CD4-positive, alpha-beta T cell treated with Interleukin-10 for 1 hour (primary cell): ENCODE data around the gene LRRC28.

Source experiments
- DNase-seq: peaks from one replicate; pipeline ENCODE4 v3.0.0-alpha.2; 2020

The LRRC28 gene

GRCh38 chr15:99424978-99425656, 173.8 kb downstream of the LRRC28 start:
- peak; percentile 42 for DNase-seq

- DNase-seq, result no peak
Observed at GRCh38 chr15:99425657-99426301, 174.5 kb downstream of the LRRC28 start.

GRCh38 chr15:99426431-99427105, 175.3 kb downstream of the LRRC28 start:
- no peak for DNase-seq

GRCh38 chr15:99427210-99427609, 175.9 kb downstream of the LRRC28 start:
- DNase-seq, result no peak

GRCh38 chr15:99427668-99428361, 176.5 kb downstream of the LRRC28 start:
- no peak for DNase-seq

- DNase-seq, result no peak
Observed at GRCh38 chr15:99429681-99430081, 178.4 kb downstream of the LRRC28 start.

- no peak for DNase-seq
Observed at GRCh38 chr15:99430881-99431401, 179.7 kb downstream of the LRRC28 start.

- no peak for DNase-seq
Observed at GRCh38 chr15:99431661-99432091, 180.4 kb downstream of the LRRC28 start.

- DNase-seq, result no peak
Observed at GRCh38 chr15:99432271-99433025, 181.2 kb downstream of the LRRC28 start.

GRCh38 chr15:99433026-99433756, 181.9 kb downstream of the LRRC28 start:
- DNase-seq, result peak; percentile 21

GRCh38 chr15:99433757-99434450, 182.6 kb downstream of the LRRC28 start:
- DNase-seq, result no peak

GRCh38 chr15:99434506-99435112, 183.3 kb downstream of the LRRC28 start:
- no peak for DNase-seq

- DNase-seq, result no peak
Observed at GRCh38 chr15:99435113-99435695, 183.9 kb downstream of the LRRC28 start.

- DNase-seq, result no peak
Observed at GRCh38 chr15:99435877-99436541, 184.7 kb downstream of the LRRC28 start.

- DNase-seq, result no peak
Observed at GRCh38 chr15:99436542-99437314, 185.4 kb downstream of the LRRC28 start.

GRCh38 chr15:99437315-99438223, 186.3 kb downstream of the LRRC28 start:
- no peak for DNase-seq

GRCh38 chr15:99438224-99438585, 186.9 kb downstream of the LRRC28 start:
- DNase-seq, result no peak
